Progenitor cell of endocrine pancreas (in vitro differentiated cells): ENCODE results near the gene DNAJB12. TPM values are rescaled to one million over a fixed set of nuclear protein-coding genes. Genes with fewer than 3 reads are reported as not detected.
"Not testable (repeated sequence)": the region's sequence is repeated elsewhere in the genome, so short reads cannot be mapped to it uniquely, and the experiment has no call there.

Experiments used
- DNase-seq: peaks from one replicate; pipeline ENCODE4 v3.0.0; 2021; ENCODE audit warnings: low spot score; ENCODE audit not compliant: unreplicated experiment
- H3K27ac Mint-ChIP-seq: 2 replicates; pipeline ENCODE4 v1.8.0; 2021; ENCODE audit warnings: mild to moderate bottlenecking, moderate library complexity, mixed read lengths
- H3K27me3 Mint-ChIP-seq: 2 replicates; pipeline ENCODE4 v1.8.0; 2021; ENCODE audit warnings: mixed read lengths
- H3K36me3 Mint-ChIP-seq: 2 replicates; pipeline ENCODE4 v1.8.0; 2022; ENCODE audit warnings: mixed read lengths; ENCODE audit not compliant: insufficient read depth
- H3K4me1 Mint-ChIP-seq: 2 replicates; pipeline ENCODE4 v1.8.0; 2021; ENCODE audit warnings: low read depth, mixed read lengths
- H3K4me3 Mint-ChIP-seq: 2 replicates; pipeline ENCODE4 v1.8.0; 2021; ENCODE audit warnings: low read depth, mild to moderate bottlenecking, moderate library complexity, mixed read lengths
- H3K9me3 Mint-ChIP-seq: 2 replicates; pipeline ENCODE4 v1.8.0; 2021; ENCODE audit warnings: low read depth, mixed read lengths
- total RNA-seq: library from RNA; stranded (reverse); gene quantifications from 2 replicates; pipeline ENCODE4 v1.2.1, GENCODE V29; 2021
- TF ChIP-seq, protein P1 (sequence below): fragments of 200-600 bp; sonication (generic); IDR thresholded peaks from one replicate; pipeline ENCODE4 v1.5.0; 2021; ENCODE audit warnings: antibody characterized with exemption, mild to moderate bottlenecking; ENCODE audit not compliant: unreplicated experiment

DNAJB12 gene
- total RNA-seq, 1 donor from 2014 or later = 34.7 TPM

DNA sequence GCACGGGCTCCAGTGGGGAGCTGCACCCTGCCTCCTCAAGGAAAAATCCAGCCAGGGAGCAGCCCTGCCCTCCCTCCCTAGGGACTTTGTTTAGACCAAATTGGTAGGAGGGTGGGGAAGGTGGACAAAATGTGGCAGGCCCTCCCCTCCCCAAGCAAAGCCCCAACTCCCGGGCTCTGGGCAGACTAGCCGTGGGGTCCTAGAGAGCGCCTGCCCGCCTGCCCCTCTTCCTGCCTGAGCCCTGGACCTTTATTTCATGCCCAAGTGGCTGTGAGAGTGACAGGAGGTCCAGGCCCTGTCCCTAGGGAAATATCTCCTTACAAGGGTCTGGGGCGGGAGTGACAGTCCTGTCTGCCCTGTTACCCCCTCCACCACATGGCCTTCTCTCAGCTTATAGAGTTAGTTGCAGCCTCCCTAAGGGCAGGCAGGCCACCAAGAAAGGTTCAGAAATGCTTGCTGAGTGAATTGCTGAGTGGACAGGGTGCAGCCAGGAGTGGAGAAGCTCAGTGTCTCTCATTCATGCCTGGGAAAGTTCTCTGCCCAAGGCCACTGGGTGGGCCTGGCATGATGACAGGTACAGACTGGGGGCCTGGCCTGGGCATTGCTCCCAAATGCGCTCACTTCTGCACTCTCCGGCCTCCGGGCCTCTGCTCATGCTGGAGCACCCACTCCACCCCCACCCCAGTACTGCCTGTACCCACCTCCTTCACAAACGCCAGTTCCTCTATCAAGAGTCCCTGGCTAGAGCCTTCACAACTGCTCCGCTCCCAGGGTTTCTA lies 25.2 kb downstream of the DNAJB12 start:
- Mint-ChIP-seq H3K27me3 (no peaks in the 10 kb centered on the region), H3K4me1 (peaks cover 24% of the 10 kb centered on the region), H3K36me3 (peaks cover 9% of the 10 kb centered on the region), H3K9me3 (no peaks in the 10 kb centered on the region), H3K4me3 (no peak overlapping the region), H3K27ac (peak overlapping the region; percentile 24)
- TF ChIP-seq, protein P1, sequence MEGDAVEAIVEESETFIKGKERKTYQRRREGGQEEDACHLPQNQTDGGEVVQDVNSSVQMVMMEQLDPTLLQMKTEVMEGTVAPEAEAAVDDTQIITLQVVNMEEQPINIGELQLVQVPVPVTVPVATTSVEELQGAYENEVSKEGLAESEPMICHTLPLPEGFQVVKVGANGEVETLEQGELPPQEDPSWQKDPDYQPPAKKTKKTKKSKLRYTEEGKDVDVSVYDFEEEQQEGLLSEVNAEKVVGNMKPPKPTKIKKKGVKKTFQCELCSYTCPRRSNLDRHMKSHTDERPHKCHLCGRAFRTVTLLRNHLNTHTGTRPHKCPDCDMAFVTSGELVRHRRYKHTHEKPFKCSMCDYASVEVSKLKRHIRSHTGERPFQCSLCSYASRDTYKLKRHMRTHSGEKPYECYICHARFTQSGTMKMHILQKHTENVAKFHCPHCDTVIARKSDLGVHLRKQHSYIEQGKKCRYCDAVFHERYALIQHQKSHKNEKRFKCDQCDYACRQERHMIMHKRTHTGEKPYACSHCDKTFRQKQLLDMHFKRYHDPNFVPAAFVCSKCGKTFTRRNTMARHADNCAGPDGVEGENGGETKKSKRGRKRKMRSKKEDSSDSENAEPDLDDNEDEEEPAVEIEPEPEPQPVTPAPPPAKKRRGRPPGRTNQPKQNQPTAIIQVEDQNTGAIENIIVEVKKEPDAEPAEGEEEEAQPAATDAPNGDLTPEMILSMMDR = no peak
- DNase-seq = no peak

DNA sequence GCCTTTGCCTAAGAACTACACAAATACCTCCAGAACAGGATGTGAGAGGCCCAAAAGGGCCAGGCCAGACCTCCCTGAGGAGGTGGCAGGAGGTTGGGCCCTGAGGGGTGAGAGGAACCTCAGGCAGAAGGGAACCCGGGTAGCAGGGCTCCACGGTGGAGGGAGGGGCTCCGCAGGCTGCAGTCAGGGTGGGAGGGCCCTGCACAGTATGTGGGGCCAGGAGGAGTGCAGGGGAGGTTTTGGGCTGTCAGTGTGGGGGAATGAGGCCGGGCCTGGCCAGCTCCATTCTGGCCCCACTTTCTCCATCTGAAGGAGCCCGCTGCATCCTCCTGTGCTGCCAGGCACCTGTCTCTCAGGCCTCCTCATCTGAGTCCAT lies 25.9 kb downstream of the DNAJB12 start:
- no peak for DNase-seq
- Mint-ChIP-seq H3K27ac (no peak overlapping the region), H3K36me3 (peaks cover 5% of the 10 kb centered on the region), H3K4me3 (no peak overlapping the region), H3K9me3 (no peaks in the 10 kb centered on the region), H3K27me3 (no peaks in the 10 kb centered on the region), H3K4me1 (peaks cover 19% of the 10 kb centered on the region)
- TF ChIP-seq, protein P1 = no peak

- no peaks in the 10 kb centered on the region for H3K9me3 Mint-ChIP-seq
- DNase-seq = no peak
- no peaks in the 10 kb centered on the region for H3K27me3 Mint-ChIP-seq
- TF ChIP-seq, protein P1 = peak; percentile 67
- H3K27ac Mint-ChIP-seq = no peak overlapping the region
- no peak overlapping the region for H3K4me3 Mint-ChIP-seq
- H3K4me1 Mint-ChIP-seq = peaks cover 17% of the 10 kb centered on the region
- peaks cover 2% of the 10 kb centered on the region for H3K36me3 Mint-ChIP-seq
Measured at GRCh38 chr10:72328045-72328828, 26.5 kb downstream of the DNAJB12 start.

DNA sequence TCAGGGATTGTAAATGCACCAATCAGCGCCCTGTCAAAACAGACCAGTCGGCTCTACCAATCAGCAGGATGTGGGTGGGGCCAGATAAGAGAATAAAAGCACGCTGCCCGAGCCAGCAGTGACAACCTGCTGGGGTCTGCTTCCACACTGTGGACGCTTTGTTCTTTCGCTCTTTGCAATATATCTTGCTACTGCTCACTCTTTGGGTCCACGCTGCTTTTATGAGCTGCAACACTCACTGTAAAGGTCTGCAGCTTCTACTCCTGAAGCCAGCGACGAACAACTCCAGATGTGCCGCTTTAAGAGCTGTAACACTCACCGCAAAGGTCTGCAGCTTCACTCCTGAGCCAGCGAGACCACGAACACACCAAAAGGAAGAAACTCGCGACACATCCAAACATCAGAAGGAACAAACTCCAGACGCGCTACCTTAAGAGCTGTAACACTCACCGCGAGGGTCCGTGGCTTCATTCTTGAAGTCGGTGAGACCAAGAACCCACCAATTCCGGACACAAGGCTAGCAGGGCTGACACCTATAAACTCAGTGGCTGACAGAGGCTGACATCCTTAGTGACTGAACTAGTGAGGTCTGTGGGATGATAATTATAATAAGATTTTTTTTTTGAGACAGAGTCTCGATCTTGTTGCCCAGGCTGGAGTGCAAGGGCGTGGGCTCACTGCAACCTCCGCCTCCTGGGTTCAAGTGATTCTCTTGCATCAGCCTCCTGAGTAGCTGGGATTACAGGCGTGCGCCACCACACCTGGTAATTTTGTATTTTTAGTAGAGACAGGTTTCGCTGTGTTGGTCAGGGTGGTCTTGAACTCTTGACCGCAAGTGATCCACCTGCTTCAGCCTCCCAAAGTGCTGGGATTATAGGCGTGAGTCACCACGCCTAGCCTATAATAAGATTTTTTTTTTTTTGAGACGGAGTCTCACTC lies 27.8 kb downstream of the DNAJB12 start:
- not testable (repeated sequence) for DNase-seq, H3K9me3 Mint-ChIP-seq, H3K36me3 Mint-ChIP-seq, H3K27ac Mint-ChIP-seq, H3K4me3 Mint-ChIP-seq, H3K27me3 Mint-ChIP-seq
- peaks cover 18% of the 10 kb centered on the region for H3K4me1 Mint-ChIP-seq

- not testable (repeated sequence) for H3K9me3 Mint-ChIP-seq, H3K27me3 Mint-ChIP-seq, H3K36me3 Mint-ChIP-seq, DNase-seq, H3K4me3 Mint-ChIP-seq
- H3K27ac Mint-ChIP-seq = peak overlapping the region; percentile 59
- peaks cover 13% of the 10 kb centered on the region for H3K4me1 Mint-ChIP-seq
Measured at GRCh38 chr10:72325243-72326175, 29.2 kb downstream of the DNAJB12 start.
